BJ (cell line): ENCODE measurements around the gene TMEM271. TPM values are rescaled to one million over a fixed set of nuclear protein-coding genes. Genes with fewer than 3 reads are reported as not detected.

ENCODE experiments used
- CTCF ChIA-PET: fragments of 350-600 bp; formaldehyde crosslinking; extraction: SDS; loops from one replicate; lab custom pipeline; 2021; ENCODE audit warnings: antibody characterized with exemption, inconsistent platforms; lab: Yijun Ruan, JAX
- POLR2A ChIA-PET: fragments of 300-600 bp; sonication (Branson Sonifier 250); formaldehyde crosslinking; extraction: SDS; loops from one replicate; lab custom pipeline; 2021; ENCODE audit warnings: antibody characterized with exemption; lab: Charles Lee
- DNase-seq: peaks from one replicate; pipeline ENCODE4 v3.0.0-alpha.2; 2011; ENCODE audit warnings: low read depth
- H3K27me3 ChIP-seq: 2 replicates; pipeline ENCODE4 v1.6.0; 2011; ENCODE audit warnings: low read length; ENCODE audit not compliant: control insufficient read depth, insufficient read depth
- H3K36me3 ChIP-seq: 2 replicates; pipeline ENCODE4 v1.5.1; 2011; ENCODE audit warnings: low read length; ENCODE audit not compliant: control insufficient read depth, insufficient read depth
- H3K4me3 ChIP-seq: 2 replicates; pipeline ENCODE4 v1.5.1; 2011; ENCODE audit warnings: low read depth, mild to moderate bottlenecking, control low read depth, low read length
- polyA plus RNA-seq: library from polyadenylated mRNA; depleted of rRNA; stranded (reverse); fragments of >200 nt; gene quantifications from 2 replicates; pipeline ENCODE4 v1.2.3, GENCODE V29; 2011
- TF ChIP-seq, protein P1 (sequence below): IDR thresholded peaks from 2 replicates; pipeline ENCODE4 v1.5.1; 2011; ENCODE audit warnings: low read depth, mild to moderate bottlenecking, control low read depth, inconsistent platforms, low read length, moderate library complexity; ENCODE audit not compliant: insufficient read depth

Gene TMEM271
- polyA plus RNA-seq, 1 experiment: not detected

DNA sequence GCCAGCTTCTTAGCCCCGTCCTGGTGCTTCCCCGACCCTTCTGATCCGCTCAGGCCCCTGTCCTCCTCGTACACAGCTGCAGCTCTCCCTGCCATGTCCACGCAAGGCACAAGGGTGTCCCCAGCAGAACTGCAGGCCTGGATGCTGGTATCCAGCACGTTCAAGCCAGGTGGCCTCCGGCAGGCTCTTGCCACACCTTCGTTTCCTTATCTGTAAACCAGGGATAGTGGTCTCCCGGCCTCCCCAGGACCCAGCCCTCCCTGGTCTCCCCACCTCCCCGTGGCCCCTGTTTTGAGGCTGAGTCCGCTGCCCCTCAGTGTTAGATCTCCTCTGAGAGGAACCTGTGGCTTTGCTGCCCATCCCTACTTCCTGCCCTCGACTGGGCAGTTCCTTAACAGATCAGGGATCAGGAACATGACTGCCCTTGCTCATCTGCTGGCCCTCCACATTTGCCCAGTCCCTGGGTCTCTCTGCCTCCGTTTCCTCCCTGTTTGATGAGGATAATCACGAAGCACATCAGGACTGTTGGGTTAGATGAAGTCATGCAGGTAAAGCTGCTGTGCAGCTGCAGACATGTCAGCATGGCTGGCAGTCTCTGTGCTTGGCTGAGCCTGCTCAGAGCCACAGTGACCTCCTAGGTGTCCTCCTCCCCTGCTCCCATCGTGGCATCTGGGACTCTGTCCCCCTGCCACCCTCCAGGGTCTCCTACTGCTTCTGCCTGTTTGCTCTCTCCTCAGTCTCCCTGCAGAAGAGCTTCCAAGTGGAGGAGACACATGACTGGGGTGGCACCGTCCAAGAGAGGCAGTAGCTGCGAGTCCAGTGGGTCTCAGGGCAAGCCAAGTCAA, 44.2 kb downstream of the TMEM271 start:
- ChIA-PET CTCF (no interaction called here), POLR2A (no interaction called here)
- no peak for DNase-seq
- H3K27me3 ChIP-seq: no peaks in the 10 kb centered on the region
- TF ChIP-seq, protein P1, sequence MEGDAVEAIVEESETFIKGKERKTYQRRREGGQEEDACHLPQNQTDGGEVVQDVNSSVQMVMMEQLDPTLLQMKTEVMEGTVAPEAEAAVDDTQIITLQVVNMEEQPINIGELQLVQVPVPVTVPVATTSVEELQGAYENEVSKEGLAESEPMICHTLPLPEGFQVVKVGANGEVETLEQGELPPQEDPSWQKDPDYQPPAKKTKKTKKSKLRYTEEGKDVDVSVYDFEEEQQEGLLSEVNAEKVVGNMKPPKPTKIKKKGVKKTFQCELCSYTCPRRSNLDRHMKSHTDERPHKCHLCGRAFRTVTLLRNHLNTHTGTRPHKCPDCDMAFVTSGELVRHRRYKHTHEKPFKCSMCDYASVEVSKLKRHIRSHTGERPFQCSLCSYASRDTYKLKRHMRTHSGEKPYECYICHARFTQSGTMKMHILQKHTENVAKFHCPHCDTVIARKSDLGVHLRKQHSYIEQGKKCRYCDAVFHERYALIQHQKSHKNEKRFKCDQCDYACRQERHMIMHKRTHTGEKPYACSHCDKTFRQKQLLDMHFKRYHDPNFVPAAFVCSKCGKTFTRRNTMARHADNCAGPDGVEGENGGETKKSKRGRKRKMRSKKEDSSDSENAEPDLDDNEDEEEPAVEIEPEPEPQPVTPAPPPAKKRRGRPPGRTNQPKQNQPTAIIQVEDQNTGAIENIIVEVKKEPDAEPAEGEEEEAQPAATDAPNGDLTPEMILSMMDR: no peak
- peaks cover 36% of the 10 kb centered on the region for H3K36me3 ChIP-seq
- H3K4me3 ChIP-seq: no peak overlapping the region

DNA sequence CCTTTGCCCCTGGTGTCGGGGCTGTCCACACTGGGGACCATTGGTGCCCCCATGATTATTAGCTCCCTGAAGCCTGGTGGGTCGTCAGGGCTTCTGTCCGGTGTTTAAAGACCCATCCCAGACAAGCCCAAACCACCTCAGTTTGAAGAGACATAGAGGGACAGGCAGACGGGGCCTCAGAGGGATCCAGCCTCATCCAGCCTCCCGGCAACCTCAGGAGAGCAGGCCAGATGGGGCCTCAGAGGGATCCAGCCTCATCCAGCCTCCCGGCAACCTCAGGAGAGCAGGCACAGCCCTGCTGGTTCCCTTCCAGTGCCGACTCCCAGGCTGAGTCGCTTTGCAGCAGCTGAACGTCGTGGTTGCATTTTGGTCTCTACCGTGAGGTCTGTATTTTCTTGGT, 45.0 kb downstream of the TMEM271 start:
- DNase-seq: no peak
- TF ChIP-seq, protein P1: no peak
- Histone ChIP-seq H3K4me3 (no peak overlapping the region), H3K36me3 (peaks cover 33% of the 10 kb centered on the region), H3K27me3 (no peaks in the 10 kb centered on the region)
- ChIA-PET CTCF (no interaction called here), POLR2A (no interaction called here)

DNA sequence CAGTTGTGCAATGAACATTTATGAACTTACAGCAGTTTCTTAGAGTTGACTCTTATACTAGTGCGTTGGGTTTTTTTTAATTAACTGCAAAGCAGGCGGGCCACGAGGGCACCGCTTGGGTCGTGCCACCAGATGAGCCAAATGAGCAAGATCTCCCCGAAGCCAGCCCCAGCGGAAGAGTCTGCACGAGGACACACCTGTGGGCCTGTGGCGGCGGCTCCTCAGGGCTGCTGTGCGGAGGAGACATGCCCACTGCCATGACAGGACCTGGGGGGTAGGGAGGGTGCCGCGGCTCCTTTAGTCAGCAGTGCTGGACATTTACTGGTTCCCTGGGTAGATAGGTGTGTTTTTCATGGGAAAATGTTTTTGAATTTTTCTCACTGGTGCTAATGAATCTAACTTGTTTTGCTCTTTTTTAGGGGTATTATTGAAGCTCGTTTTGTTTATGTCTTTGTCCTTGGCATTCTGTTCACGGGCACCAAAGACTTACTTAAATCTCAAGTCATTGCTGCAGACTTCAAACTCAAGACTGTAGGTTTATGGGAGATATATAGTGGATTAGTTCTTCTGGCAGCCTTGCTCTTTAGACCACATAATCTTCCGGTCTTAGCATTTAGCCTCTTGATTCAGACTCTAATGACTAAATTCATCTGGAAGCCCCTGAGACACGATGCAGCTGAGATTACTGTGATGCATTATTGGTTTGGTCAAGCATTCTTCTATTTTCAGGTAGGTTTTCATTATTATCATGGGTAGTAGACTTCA, 45.9 kb downstream of the TMEM271 start:
- TF ChIP-seq, protein P1: no peak
- Histone ChIP-seq H3K27me3 (no peaks in the 10 kb centered on the region), H3K4me3 (no peak overlapping the region), H3K36me3 (peaks cover 35% of the 10 kb centered on the region)
- POLR2A ChIA-PET: no interaction called here
- CTCF ChIA-PET: no interaction called here
- no peak for DNase-seq

DNA sequence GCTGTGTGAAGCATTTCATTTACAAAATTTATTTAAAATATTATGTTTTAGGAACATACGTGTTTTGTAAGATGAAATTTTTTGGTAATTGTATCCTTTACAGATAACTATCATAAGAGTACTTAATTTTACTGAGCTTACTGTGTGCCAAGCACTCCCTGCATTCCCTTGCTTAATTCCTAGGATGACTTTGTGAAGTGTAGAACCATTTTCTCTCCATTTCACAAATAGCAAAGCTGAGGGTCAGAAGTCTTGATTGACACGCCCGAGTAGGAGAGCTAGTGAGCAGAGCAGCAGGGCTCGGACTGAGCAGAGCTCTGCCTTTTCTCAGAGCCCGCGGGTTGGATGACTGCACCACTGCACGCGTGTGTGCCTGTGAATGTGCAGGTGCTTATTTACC, 46.5 kb downstream of the TMEM271 start:
- Histone ChIP-seq H3K4me3 (no peak overlapping the region), H3K27me3 (no peaks in the 10 kb centered on the region), H3K36me3 (peaks cover 33% of the 10 kb centered on the region)
- ChIA-PET CTCF (no interaction called here), POLR2A (no interaction called here)
- no peak for DNase-seq
- TF ChIP-seq, protein P1: no peak

DNA sequence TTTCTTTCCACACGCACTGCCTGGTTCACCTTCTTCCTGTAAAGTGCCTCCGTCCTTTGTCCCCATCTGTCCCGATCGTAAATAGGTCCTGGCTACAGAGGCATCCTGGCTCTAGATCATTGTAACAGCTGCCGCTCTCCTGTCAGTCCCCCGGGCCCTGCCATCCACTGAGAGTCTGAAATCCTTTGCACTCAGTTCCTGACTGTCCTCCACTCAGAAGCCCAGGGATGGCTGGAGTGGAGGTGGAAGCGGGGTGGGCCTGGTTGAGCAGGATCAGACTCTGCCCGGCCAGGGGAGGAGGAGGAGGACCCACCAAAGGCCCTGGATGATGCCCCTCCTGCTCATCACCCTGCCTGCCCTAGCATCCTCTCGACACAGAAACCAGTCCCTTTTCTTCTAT, 47.3 kb downstream of the TMEM271 start:
- H3K27me3 ChIP-seq: no peaks in the 10 kb centered on the region
- TF ChIP-seq, protein P1: no peak
- POLR2A ChIA-PET: no interaction called here
- no peak for DNase-seq
- CTCF ChIA-PET: no interaction called here
- H3K36me3 ChIP-seq: peaks cover 33% of the 10 kb centered on the region
- H3K4me3 ChIP-seq: no peak overlapping the region
